ENCODE measurements around the gene AKR7A3.
A peak's percentile ranks its signal among the peaks of the same experiment; 100 is the strongest.
"Not testable (repeated sequence)": the region's sequence is repeated elsewhere in the genome, so short reads cannot be mapped to it uniquely, and the experiment has no call there.

Gene AKR7A3

DNA sequence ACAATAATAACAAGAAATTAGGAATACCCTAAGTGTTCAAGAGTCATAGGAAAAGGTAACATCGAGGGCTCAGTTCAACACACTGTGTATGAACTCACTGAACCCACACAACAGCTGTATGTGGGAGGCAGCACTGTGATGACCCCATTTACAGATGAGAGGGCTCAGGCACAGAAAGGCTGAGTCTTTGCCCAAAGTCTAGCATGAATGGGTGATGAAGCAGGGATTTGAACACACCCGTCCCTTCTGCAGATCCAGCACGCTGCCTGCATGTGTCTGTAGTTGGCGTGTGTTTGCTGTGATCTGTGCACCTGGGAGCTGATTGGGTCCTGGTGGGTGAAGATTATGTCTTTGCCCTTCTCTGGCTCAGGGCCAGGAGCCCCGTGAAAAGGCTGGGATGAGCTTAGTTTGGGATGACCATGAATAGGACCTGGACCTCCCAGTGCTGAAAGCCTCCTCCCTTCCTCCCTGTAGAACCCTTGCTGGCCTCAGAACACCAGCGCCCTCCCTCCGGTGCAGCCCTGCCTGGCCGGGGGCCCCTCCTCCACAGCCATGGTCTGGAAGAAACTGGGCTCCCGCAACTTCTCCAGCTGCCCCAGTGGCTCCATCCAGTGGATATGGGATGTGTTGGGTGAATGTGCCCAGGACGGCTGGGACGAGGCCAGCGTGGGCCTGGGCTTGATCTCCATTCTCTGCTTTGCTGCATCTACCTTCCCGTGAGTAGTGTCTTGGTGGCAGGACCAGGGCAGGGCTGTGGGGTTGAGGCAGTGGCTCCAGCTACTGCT, 28.7 kb upstream of the AKR7A3 start:
- DNase-seq, result no peak

DNA sequence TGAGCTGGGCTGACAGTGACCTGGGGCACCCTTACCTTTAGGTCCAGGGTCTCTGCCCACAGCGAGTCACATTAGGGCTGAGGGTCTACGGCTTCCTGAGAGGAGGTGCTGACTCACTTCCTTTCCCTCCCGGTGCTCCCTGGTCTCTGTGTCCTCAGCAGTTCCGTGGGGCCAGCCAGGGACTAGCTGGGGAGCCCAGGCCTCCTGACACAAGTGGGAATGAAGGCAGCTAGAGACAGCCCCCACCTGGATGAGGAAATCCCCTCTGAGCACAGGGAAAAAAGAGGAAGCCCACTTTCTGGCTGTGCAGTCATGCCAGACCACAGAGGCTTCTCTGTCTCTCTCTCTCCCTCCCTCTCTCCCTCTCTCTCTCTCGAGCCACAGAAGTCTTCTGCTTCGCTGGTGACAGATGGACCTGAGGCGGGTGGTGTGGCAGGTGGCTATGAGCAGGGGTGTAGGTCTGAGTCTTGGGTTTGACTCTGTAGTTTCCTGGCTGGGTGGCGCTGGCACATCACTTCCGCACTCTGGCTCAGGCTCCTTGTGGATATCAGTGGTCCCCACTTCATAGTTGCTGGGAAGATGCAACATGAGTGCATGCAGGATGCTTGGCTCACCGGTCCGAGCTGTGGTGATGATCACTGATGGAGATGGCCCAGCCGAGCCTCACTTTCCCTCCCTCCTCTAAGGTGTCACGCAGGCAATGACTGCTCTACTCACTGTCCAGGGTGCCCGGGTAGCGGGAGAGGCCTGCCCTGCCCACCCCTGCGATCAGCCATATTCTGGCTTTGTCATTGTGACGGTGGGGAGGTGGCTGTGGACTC, 27.0 kb upstream of the AKR7A3 start:
- no peak for DNase-seq

DNA sequence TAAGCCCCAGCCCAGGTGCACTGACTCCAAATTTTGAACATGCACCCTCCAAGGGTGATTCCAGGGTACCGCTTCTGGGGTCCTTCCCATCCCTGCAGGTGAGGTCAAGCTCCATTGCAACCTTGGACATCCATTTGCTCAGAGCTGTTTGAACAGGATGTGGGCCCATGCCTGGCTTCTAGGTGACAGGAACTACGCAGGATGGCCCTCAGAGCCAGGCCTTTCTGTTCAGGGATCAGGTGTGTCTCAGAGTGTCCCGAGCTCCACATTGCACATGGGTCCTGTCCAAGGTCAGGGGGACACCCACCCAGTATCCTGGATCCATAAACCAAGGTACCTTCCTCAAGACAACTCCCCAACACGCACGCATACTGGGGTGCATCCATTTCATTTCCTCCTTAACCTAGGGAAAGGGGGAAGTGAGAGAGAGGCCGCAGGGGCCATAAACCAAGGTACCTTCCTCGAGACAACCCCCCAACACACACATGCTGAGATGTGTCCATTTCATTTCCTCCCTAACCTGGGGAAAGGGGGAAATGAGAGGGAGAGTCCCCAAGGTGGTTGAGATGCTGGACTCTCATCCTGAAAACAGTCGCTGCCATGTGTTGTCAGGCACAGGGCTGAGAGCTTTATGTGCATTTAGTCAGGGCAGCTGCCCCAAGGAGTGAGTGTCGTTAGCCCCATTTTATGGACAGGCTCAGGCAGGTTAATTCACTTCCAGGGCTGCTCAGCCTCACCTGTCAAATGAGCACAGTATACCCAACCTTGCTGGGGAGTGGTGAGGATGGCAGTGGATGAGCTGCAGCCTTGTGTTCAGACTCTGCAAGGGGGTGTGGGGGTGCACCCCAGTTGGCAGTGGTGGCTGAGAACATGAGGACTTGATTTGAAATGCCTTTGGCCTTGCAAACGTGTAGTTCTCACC, 25.7 kb upstream of the AKR7A3 start:
- DNase-seq, result no peak

DNA sequence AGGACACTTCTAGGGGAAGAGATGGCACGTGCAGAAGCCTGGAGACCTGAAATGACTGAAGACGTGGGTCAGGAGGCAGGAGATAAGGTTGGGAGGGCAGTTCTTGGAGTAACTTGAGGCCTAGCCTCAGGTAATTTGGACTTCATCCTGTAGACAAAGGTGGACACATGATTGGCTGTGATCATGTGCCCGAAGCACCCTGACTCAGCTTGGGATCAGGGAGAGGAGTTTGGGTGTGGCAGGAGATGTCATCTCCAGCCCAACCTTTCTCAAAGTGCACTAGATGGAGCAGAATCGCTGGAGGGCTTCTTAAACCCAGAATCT, 25.0 kb upstream of the AKR7A3 start:
- DNase-seq, result no peak

DNA sequence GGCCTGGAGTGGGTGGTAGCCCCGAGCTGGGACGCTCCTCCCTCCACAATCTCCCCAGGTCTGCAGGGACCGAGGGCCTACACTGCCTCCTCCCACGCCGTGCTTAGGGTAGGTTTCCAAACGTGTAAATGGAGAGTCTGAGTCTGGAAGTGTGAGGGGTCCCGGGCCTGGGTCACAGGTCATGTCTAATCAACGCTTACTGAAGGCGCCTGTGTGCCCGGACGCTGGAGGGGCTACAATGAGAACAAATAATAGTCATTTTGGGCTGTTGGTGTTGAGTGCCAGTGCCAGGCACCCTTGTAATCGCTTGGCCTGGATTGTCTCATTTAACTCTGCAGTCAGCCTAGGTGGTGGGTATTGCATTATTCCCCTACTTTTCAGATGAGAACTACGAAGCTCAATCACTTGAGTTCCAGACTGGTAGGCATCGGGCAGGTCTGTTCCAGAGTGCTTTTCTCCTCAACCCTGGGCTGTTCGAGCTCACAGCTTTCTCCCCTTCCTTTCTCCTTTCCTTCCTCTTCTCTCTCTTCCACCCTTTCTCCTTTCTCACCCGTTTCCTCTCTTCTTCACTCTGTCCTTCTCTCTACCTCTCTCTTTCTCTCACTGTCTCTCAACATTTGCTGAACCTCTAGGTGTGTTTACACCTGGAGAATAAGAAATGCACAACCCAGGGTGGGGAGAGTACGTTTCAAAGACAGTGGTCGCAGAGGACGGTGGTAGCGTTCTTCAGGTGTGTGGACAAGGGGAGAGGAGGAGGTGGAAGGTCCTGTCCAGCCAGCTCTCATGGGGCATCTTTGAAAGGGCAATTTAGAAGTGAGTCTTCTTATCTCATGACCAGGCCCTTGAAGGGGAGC, 24.4 kb upstream of the AKR7A3 start:
- peak; percentile 18 for DNase-seq

DNA sequence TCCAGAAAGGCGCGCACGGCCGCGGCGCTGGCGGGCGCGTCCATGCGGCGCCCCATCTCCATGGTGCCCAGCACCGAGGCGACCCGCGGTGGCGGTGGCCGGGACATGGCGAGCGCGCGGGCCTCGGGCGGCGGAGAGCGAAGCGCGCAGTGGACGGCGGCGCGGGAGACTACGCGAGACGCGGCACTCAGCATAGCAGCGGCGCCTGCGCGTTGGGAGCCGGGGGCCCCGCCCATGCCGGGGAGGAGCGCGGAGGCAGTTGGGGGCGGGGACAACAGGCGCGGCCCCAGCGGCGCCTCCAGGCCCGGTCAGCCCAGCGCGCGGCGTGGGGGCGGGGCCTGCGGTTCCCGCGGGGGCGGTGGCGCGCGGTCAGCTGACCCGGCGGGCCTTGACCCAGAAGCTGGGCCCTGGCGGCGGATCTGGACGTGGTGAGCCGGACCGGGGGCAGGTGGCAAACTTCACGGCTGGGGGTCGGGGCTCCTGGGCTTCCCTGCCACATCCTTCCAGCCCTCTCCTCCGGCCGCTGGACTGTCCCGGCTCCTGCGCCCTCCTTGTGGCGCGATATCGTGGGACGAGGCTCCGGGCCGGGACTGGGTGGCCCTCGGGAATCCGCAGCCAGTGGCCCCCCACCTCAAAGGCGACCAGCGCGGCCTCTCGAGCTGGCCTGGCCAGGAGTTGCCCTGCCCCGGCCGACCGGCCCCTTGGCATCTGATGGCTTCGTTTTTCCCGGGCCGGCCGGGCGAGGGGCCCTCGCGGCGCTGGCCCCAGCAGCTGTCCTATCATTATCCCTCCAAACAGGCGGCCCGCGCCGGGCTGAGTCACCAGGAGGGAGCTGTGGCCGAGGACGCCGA, 23.6 kb upstream of the AKR7A3 start, which contains the start of the genes AKR7A2 and SLC66A1:
Gene AKR7A2 (minus strand): TSS at position 214 of the 851 bp plus-strand sequence. CDS start 20 bp downstream, at position 194.
Gene SLC66A1 (plus strand): TSS at position 396 of the 851 bp plus-strand sequence. CDS start 5,352 bp downstream, outside the sequence.
- DNase-seq, result peak; percentile 90

DNA sequence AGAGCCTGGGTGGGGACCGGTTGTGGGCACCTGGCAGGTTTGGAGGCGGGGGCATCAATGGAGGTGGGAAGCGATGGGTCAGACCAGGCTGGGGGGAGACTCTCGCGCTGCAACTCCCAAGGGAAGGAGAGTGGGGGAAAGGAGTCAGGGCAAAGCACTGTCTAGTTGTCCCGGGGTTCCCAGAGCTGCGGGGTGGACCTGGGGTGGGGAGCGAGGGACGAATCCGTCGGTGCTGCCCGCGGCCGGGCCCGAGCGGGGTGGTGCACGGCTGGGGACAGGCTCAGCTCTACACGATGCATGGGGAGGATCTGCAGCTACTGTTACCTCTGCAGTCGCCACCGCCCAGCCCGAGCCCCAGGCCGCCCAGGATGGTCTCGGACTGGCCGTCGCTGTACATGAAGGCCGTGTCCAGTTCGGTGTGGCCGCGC, 22.9 kb upstream of the AKR7A3 start:
- DNase-seq, result peak; percentile 51

DNA sequence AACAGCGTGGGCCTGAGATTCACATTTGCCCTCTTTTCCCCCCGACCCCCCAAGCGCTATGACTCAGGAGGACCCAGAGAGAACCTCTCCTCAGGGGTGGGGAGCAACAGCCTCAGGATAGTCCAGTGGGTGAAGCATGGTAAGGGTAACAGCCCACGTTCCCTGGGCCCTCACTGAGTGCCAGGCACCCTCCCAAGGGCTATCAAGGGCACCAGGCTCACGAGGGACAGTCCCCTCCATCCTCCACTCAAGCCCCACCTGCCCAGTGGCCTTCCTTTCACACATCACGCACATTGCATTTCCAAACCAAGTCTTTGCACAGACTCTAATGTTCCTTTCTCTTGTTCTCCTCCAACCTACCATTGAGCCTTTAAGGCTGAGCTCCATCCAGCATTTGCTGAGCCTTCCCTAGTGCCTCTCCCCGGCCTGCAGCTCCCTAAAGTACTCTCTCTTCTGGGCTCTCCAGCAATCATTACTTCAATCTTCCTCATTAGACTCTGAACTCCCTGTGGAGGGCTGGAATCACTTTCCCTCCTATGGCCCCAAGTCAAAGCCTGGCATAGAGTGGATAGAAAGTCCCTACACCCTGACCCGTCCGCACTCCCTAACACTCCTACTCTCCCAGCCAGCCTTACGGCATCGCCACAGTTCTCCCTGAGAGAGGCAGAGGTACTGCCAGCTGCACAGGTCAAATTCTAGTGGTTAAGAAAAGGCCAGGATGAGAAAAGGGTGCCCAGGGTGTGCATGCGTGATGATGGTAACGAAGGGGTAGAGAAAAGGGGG, 22.3 kb upstream of the AKR7A3 start:
- no peak for DNase-seq

DNA sequence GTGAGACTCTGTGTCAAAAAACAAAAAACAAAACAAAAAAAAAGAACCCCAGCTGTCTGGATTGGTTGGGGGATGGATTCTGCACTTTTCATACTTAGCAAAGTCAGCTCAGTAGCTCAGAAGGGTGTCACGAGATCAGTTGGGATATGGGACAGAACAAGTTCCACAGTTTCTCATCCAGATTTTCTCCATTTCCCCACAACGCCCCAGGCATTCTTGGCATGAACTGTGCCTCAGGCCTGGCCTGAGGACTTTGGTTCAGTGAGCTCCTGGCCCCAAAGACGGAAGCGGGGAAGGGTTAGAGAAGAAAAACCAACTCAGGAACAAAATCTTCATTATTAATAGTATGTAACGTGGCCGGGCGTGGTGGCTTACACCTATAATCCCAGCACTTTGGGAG, 21.5 kb upstream of the AKR7A3 start:
- DNase-seq, result no peak

DNA sequence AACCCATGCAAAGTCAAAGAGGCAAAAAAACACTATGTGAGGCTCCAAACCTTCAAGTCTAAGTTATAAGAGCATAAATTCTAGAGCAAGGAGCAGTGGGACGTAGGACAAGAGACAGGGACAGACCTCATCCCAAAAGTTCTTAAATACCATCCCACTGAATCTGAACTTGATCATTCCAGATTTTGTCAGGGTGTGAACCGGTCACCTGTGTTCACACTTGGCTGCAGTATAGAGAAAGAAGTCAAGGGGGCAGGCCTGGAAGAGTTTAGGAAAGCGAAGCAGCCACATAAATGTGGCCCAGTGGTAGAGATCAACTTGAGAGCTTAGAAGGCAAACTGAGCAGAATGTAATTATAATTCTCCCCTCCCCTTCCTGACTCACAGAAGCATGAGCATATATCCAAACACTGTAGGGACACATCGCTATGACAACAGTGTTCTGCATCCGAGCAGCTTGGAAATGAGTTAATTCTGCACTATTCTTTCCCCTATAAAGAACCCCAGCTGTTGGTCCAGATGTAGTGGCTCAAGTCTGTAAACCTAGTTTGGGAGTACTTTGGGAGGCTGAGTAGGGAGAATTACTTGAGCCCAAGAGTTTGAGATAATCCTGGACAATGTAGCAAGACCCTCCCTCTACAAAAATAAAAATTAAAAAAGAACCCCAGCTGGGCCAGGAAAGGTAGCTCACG, 20.7 kb upstream of the AKR7A3 start:
- DNase-seq, result no peak

DNA sequence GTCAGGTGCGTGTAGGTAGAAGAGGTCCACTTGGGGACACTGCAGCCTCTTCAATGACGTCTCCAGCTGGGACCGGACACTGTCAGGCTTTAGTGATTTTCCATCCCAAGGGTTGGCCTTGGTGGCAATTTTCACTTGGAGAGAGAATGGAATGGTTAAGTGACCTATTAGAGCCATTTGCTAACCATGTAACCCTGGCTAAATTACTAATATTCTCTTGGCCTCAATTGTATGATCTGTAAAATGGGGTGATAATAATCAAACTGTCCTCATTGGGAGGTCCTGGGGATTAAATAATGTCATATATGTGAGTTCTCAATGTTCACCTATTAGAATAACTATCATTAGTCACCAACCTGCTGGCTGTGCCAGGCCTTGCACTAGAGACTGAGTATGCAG, 19.9 kb upstream of the AKR7A3 start:
- no peak for DNase-seq

DNA sequence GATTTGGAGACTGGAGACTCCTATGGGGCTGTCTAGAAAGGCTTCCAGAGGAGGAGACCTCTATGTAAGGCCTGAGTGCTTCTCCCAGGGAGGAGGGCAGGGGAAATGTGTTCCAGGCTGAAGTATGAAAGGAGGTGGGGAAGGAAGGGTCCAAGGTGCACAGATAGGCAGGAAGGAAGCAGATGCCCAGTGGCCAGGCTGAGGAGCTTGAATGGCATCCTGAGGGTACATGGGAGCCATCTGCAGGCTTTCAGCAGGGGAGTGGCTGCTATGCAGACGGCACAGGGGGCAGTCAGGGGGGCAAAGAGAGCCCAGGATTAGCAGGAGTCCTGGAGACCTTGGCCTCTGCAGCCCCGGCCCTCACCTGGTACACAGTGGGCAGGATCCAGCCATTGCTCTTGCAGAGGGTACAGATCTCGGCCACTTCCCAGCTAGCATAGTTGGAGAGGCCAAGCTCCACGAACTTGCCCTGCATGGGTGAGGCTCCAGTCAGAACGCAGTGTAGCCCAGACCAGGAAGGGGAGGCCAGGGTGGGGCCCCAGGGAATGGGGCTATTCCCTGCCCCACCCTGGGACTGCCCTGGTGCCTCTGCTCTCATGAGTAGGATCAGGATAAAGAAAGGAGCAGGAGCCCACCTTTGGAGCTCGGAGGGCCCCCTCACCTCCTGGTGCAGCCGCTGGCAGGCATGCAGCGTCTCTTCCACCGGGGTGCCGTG, 19.4 kb upstream of the AKR7A3 start:
- DNase-seq, result no peak

DNA sequence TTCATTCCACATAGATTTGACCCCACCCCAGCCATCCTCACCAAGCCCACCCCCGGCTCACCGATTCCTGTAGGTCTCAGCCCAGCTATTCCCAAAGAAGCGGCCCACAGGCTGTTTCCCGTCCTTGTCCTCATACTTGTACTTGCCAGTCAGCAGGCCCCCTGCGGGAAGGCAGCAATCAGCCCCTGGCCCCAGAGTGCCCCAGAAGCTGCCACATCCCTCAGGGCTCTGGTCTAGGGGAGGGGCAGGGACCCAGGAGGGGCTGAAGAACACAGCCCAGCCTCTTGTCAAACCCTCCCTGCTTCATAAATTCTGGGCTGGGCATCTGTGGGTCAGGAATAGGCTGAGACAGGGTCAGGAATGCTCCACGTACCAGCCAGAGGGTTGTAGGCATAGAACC, 18.4 kb upstream of the AKR7A3 start:
- DNase-seq, result no peak

DNA sequence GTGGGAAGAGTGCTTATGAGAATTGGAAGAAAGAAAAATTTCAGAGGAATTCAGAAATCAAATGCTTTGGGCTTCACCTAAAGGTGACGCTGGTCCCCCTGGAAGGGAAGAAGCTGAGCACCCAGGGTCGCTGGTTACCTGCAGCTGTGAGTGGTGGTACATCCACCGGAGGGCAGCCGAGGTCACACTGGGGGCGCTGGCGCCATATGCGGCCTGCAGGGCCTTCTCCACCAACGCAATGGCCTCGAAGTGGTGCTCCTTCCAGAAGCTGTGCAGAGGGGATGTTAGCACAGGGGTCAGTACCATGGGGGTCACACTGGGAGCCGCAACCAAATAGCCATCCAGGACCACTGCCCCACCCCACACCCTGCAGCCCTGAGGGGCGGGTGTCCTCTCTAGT, 17.3 kb upstream of the AKR7A3 start:
- no peak for DNase-seq

DNA sequence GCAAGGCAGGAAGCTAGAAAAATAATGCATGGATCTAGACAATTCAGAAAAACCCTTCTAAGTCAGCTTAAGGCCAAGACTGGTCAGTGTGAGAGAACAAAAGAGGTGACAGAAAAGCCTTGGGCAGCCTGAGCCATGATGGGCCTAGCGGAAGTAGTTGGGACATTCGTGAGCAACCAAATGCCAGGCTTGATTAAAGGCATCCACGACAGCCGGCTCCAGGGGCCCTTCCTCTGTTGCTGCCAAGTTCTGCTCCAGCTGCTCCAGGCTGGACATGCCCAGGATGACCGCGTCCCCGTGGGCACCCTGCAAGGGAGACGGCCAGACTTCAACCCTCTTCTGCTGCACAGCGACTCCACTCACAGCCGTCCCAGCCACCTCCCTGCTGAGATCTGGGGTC, 15.5 kb upstream of the AKR7A3 start:
- not testable (repeated sequence) for DNase-seq

DNA sequence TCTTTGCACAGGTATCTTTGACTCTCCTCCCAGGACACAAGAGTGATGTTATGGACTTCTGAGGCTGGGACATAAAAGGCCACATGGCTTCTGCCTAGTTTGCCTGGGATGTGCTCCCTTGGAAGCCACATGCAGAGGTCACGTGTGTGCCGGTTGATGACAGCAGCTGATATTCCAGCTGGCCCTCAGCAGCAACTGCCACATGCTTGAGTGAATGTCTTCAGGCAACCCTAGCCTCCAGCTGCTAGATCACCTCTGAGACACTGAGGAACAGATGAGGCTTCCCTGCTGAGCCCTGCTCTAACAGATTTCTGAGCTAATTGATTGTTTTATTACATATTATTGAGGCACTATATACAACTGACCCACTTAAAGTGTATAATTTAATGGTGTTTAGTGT, 11.6 kb upstream of the AKR7A3 start:
- no peak for DNase-seq

DNA sequence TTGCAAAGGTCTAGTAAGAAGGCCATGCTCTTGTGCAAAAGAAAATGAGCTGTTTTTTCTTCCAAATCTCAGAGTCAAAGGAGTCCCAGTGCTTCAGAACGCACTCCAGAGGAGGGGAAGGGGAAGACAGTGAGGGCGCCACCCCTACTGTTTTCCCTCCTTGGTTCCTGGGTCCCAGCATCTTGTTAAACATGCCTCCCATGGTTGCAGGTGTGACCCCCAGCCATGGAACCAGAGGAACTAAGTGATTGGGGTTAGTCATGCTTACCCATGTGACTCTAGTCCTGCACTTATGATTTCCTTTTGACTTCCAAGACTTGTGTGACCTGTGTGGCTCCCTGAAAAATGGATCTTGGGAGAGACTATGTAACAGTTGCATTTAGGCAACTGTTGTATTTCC, 6.1 kb upstream of the AKR7A3 start:
- DNase-seq, result no peak

DNA sequence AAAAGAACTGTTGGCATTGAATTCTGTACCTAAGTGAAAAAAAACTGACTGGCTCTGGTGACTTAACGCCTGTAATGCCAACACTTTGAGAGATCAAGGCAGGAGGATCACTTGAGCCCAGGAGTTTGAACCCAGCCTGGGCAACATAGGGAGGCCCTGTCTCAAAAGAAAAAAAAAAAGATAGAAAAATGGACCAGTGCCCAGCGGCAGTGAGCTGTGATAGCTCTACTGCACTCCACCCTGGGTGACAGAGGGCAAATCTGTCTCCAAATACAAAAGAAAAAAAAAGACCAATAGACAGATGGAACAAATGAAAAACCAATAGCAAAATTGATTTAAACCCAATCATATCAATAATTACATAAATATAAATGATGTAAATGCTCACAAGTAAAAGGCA, 674 bp upstream of the AKR7A3 start:
- no peak for DNase-seq
